PC-9 (cell line): ENCODE data around the gene SLC43A3. TPM values are rescaled to one million over a fixed set of nuclear protein-coding genes. Genes with fewer than 3 reads are reported as not detected.
A peak's percentile ranks its signal among the peaks of the same experiment; 100 is the strongest.

Experiments used
- BruUV-seq: library from RNA; stranded (reverse); fragments of 400-500 nt; replicated peaks from 2 replicates; lab custom pipeline; 2021; lab: Mats Ljungman, UMichigan
- CTCF ChIA-PET: fragments of 300-600 bp; sonication (Branson Sonifier 250); formaldehyde crosslinking; loops from one replicate; lab custom pipeline; 2022; ENCODE audit warnings: antibody characterized with exemption; lab: Charles Lee
- POLR2A ChIA-PET: fragments of 300-600 bp; sonication (Branson Sonifier 250); formaldehyde crosslinking; loops from one replicate; lab custom pipeline; 2022; ENCODE audit warnings: antibody characterized with exemption; ENCODE audit not compliant: unreplicated experiment; lab: Charles Lee
- DNase-seq, 2 experiments: peaks; one replicate each; pipeline versions ENCODE4 v3.0.0 to v3.0.0-alpha.2; 2015 to 2022; ENCODE audit warnings: mixed read lengths in 1 of 2
- H2AFZ ChIP-seq: fragments of 200-600 bp; sonication (generic); 2 replicates; pipeline ENCODE4 v1.8.1; 2017; ENCODE audit warnings: antibody characterized with exemption
- H3F3A ChIP-seq: fragments of 200-600 bp; sonication (generic); 2 replicates; pipeline ENCODE4 v1.8.1; 2017; ENCODE audit warnings: antibody characterized with exemption, mild to moderate bottlenecking, low read depth; ENCODE audit not compliant: insufficient read depth
- H3K27ac ChIP-seq: fragments of 200-600 bp; sonication (generic); 2 replicates; pipeline ENCODE4 v1.6.1; 2016; ENCODE audit warnings: mixed run types
- H3K27me3 ChIP-seq: fragments of 200-600 bp; sonication (generic); 2 replicates; pipeline ENCODE4 v1.6.1; 2016; ENCODE audit warnings: low read depth, mixed run types; ENCODE audit not compliant: insufficient read depth
- H3K36me3 ChIP-seq: fragments of 200-600 bp; sonication (generic); 2 replicates; pipeline ENCODE4 v1.6.1; 2016; ENCODE audit warnings: low read depth, mixed run types
- H3K4me1 ChIP-seq: fragments of 200-600 bp; sonication (generic); replicated peaks from 2 replicates; pipeline ENCODE4 v1.6.1; 2016; ENCODE audit warnings: mixed run types; ENCODE audit not compliant: insufficient read depth
- H3K4me2 ChIP-seq: fragments of 200-600 bp; sonication (generic); 2 replicates; pipeline ENCODE4 v1.6.1; 2017; ENCODE audit warnings: mixed run types
- H3K4me3 ChIP-seq: fragments of 200-600 bp; sonication (generic); 2 replicates; pipeline ENCODE4 v1.6.1; 2016; ENCODE audit warnings: mixed run types
- H3K79me2 ChIP-seq: fragments of 200-600 bp; sonication (generic); 2 replicates; pipeline ENCODE4 v1.6.1; 2017; ENCODE audit warnings: low read depth, mixed run types
- H3K9me2 ChIP-seq: fragments of 200-600 bp; sonication (generic); 2 replicates; pipeline ENCODE4 v1.8.1; 2017; ENCODE audit warnings: mild to moderate bottlenecking; ENCODE audit not compliant: insufficient read depth
- H3K9me3 ChIP-seq: fragments of 200-600 bp; sonication (generic); 2 replicates; pipeline ENCODE4 v1.8.1; 2016; ENCODE audit warnings: low read depth; ENCODE audit not compliant: insufficient read depth
- H4K20me1 ChIP-seq: fragments of 200-600 bp; sonication (generic); 2 replicates; pipeline ENCODE4 v1.8.1; 2017; ENCODE audit not compliant: insufficient read depth
- EZH2 ChIP-seq: fragments of 200-600 bp; sonication (generic); IDR thresholded peaks from 2 replicates; pipeline ENCODE4 v1.8.0; 2017; ENCODE audit warnings: antibody characterized with exemption, low read depth
- intact Hi-C: fragments of 100-400 bp; cut with micrococcal nuclease; formaldehyde crosslinking; loops from one replicate; pipeline ENCODE4 v1.10.0; 2022; ENCODE audit not compliant: unreplicated experiment
- total RNA-seq: library from RNA; stranded (reverse); gene quantifications from 2 replicates; pipeline ENCODE4 v1.2.3, GENCODE V29; 2021
- TF ChIP-seq, protein P1 (sequence below): fragments of 200-600 bp; sonication (generic); conservative IDR thresholded peaks from 2 replicates; pipeline ENCODE4 v1.6.1; 2017; ENCODE audit warnings: mixed run types, antibody characterized with exemption, mild to moderate bottlenecking, moderate library complexity

The SLC43A3 gene
- total RNA-seq, 1 experiment from 2014 or later, result 41.3 TPM

DNA sequence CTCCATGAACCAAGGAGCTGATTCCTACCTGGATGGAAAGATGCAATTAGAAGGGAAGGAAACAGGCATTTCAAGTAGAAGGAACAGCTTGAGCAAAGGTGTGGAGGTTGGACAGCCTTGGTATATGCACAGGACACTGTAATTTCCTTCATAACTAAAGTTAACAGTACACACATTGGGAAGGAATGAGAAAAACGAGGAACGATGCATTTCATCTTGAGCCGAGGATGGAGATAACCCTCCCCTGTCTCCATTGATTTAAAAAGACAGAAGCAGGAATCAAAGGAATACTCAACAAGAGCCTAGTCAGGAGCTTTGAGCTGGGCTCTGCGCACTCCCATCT, 34.2 kb downstream of the SLC43A3 start:
- H3K9me3 ChIP-seq, result no peaks in the 10 kb centered on the region
- H3K4me1 ChIP-seq, result no peaks in the 10 kb centered on the region
- no peaks in the 10 kb centered on the region for H3K36me3 ChIP-seq
- DNase-seq, result peak in 1 of 2 experiments; percentile 16
- H3K27me3 ChIP-seq, result peaks cover 95% of the 10 kb centered on the region
- H3K27ac ChIP-seq, result no peak overlapping the region
- BruUV-seq, result no TSS peak
- H3F3A ChIP-seq, result no peaks in the 10 kb centered on the region
- H3K4me2 ChIP-seq, result no peak overlapping the region
- TF ChIP-seq, protein P1, sequence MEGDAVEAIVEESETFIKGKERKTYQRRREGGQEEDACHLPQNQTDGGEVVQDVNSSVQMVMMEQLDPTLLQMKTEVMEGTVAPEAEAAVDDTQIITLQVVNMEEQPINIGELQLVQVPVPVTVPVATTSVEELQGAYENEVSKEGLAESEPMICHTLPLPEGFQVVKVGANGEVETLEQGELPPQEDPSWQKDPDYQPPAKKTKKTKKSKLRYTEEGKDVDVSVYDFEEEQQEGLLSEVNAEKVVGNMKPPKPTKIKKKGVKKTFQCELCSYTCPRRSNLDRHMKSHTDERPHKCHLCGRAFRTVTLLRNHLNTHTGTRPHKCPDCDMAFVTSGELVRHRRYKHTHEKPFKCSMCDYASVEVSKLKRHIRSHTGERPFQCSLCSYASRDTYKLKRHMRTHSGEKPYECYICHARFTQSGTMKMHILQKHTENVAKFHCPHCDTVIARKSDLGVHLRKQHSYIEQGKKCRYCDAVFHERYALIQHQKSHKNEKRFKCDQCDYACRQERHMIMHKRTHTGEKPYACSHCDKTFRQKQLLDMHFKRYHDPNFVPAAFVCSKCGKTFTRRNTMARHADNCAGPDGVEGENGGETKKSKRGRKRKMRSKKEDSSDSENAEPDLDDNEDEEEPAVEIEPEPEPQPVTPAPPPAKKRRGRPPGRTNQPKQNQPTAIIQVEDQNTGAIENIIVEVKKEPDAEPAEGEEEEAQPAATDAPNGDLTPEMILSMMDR, result no peak
- TF ChIP-seq EZH2, result no peak
- H3K79me2 ChIP-seq, result no peaks in the 10 kb centered on the region
- H2AFZ ChIP-seq, result no peak overlapping the region
- no peak overlapping the region for H3K4me3 ChIP-seq
- no peaks in the 10 kb centered on the region for H4K20me1 ChIP-seq
- H3K9me2 ChIP-seq, result no peaks in the 10 kb centered on the region
- intact Hi-C loops, result no loop called here
- ChIA-PET POLR2A (no interaction called here), CTCF (no interaction called here)

DNA sequence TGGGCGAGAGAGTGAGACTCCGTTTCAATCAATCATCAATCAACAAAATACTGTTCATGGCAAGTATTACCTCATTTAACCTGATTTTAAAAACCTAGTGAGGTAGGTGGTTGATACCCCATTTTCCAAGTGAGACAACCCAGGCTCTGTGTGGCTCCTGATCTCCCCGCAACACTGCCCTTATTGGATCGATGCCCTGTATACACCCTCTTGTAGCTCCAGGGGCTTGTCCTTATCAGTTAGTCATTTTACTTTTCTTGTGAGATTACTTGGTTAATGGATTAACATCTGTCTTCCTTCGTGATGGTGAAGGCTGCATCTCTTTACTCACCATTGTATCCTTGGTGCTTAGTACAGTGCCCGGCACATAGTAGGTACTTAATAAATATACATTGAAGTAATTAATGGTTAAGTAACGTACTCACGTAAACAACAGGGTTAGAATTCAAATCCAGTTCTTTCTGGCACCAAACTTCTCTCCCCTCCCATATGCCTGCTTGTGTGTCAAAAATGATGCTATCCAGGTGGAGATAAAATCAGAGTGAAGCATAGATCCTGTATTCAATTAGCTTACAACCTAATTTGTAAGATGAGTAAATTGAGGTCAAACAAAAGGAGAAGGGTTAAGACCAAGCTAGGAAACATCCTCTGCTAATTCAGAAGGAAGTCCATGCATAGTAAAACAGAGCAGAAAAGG, 34.7 kb downstream of the SLC43A3 start:
- POLR2A ChIA-PET, result no interaction called here
- TF ChIP-seq EZH2, result no peak
- TF ChIP-seq, protein P1, result no peak
- H3K79me2 ChIP-seq, result no peaks in the 10 kb centered on the region
- H3K27me3 ChIP-seq, result peaks cover 98% of the 10 kb centered on the region
- no peak overlapping the region for H3K27ac ChIP-seq
- CTCF ChIA-PET, result no interaction called here
- H2AFZ ChIP-seq, result no peak overlapping the region
- peak in 1 of 2 experiments; percentile 11 for DNase-seq
- no peaks in the 10 kb centered on the region for H3K9me3 ChIP-seq
- intact Hi-C loops, result no loop called here
- no peaks in the 10 kb centered on the region for H3K36me3 ChIP-seq
- H3F3A ChIP-seq, result no peaks in the 10 kb centered on the region
- no peaks in the 10 kb centered on the region for H3K4me1 ChIP-seq
- H3K4me3 ChIP-seq, result no peak overlapping the region
- no TSS peak for BruUV-seq
- no peaks in the 10 kb centered on the region for H3K9me2 ChIP-seq
- H3K4me2 ChIP-seq, result no peak overlapping the region
- H4K20me1 ChIP-seq, result no peaks in the 10 kb centered on the region

DNA sequence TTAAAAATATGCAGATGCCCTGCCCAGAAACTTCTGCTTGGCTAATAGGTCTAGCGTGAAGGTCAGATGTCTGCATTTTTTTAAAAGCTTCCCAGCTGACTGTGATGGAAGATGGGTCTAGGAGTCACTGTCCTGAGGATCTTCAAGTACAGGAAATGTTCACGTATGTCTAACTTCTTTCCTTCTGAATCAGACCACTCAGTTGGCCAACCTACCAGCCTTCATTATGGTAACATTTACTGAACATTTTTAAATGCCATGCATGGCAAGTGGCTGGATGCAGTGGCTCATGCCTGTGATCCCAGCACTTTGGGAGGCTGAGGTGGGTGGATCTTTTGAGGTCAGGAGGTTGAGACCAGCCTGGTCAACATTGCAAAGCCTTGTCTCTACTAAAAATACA, 35.4 kb downstream of the SLC43A3 start:
- Histone ChIP-seq H3K27me3 (peaks cover 99% of the 10 kb centered on the region), H3K36me3 (no peaks in the 10 kb centered on the region), H3K4me3 (no peak overlapping the region), H2AFZ (no peak overlapping the region), H3K9me3 (no peaks in the 10 kb centered on the region), H3K4me1 (no peaks in the 10 kb centered on the region), H3K27ac (no peak overlapping the region), H3F3A (no peaks in the 10 kb centered on the region), H3K4me2 (no peak overlapping the region), H3K9me2 (no peaks in the 10 kb centered on the region), H4K20me1 (no peaks in the 10 kb centered on the region), H3K79me2 (no peaks in the 10 kb centered on the region)
- intact Hi-C loops, result no loop called here
- TF ChIP-seq, protein P1, result no peak
- TF ChIP-seq EZH2, result no peak
- ChIA-PET POLR2A (interaction anchor here (0.6 kb wide), 1 partner anchor 258 kb away, joined by 3 read pairs; the partner anchor contains the start of gene YPEL4), CTCF (no interaction called here)
- no TSS peak for BruUV-seq
- peak in 1 of 2 experiments; percentile 28 for DNase-seq
